Lung (tissue), 12 donors: ENCODE results near the gene VAT1. TPM values are rescaled to one million over a fixed set of nuclear protein-coding genes. Genes with fewer than 3 reads are reported as not detected.

Source experiments
- ATAC-seq: fragments of 200-7000 bp; cut with Tn5 transposase; one replicate; pipeline ENCODE4 v1.9.1; 2020; ENCODE audit warnings: moderate number of reproducible peaks; ENCODE audit not compliant: insufficient read depth, low FRiP score
- DNase-seq, 3 donors: peaks; one replicate each; pipeline ENCODE4 v3.0.0-alpha.2; 2013 to 2017
- H3K27ac ChIP-seq, 2 donors: one replicate each; pipeline ENCODE4 v1.5.1; 2013; ENCODE audit warnings: mild to moderate bottlenecking in 2 of 2, moderate library complexity in 2 of 2, control low read depth in 1 of 2, inconsistent platforms in 1 of 2, low read depth in 1 of 2, low read length in 1 of 2
- H3K27me3 ChIP-seq, 3 donors: one replicate each; pipeline ENCODE4 v1.5.1; 2013; ENCODE audit warnings: low read length in 2 of 3; ENCODE audit not compliant: control insufficient read depth in 3 of 3, insufficient read depth in 3 of 3
- H3K36me3 ChIP-seq, 4 donors: one replicate each; pipeline ENCODE4 v1.5.1; 2013; ENCODE audit warnings: low read length in 4 of 4, mild to moderate bottlenecking in 1 of 4, moderate library complexity in 1 of 4; ENCODE audit not compliant: control insufficient read depth in 4 of 4, insufficient read depth in 4 of 4
- H3K4me1 ChIP-seq, 5 donors: one replicate each; pipeline ENCODE4 v1.5.1; 2013; ENCODE audit warnings: low read length in 5 of 5, mild to moderate bottlenecking in 2 of 5, moderate library complexity in 1 of 5; ENCODE audit not compliant: control insufficient read depth in 5 of 5, insufficient read depth in 5 of 5
- H3K4me3 ChIP-seq: one replicate; pipeline ENCODE4 v1.5.1; 2013; ENCODE audit warnings: mild to moderate bottlenecking, control low read depth, moderate library complexity
- H3K9ac ChIP-seq, 2 donors: one replicate each; pipeline ENCODE4 v1.5.1; 2013; ENCODE audit warnings: low read length in 2 of 2, control low read depth in 1 of 2; ENCODE audit not compliant: insufficient read depth in 1 of 2
- H3K9me3 ChIP-seq, 4 donors: one replicate each; pipeline ENCODE4 v1.5.1; 2013; ENCODE audit warnings: low read length in 3 of 4, mild to moderate bottlenecking in 1 of 4, moderate library complexity in 1 of 4; ENCODE audit not compliant: control insufficient read depth in 4 of 4, insufficient read depth in 3 of 4
- CTCF ChIP-seq: IDR thresholded peaks from 2 replicates; pipeline ENCODE4 v1.5.1; 2012; ENCODE audit warnings: mild to moderate bottlenecking; ENCODE audit errors: control extremely low read depth, extremely low read depth
- WGBS, 2 donors: extraction: QIAGEN DNeasy Blood & Tissue Kit; methylation state at CpG; one replicate each; pipeline ENCODE4 v1.1.7; 2013; 5-methylcytosine and 5-hydroxymethylcytosine counted together
- polyA plus RNA-seq, 2 donors: library from polyadenylated mRNA; stranded (reverse); fragments of 200-250 nt; gene quantifications; one replicate each; pipeline ENCODE4 v1.2.1, GENCODE V29; 2013
- total RNA-seq, 2 donors: library from RNA; depleted of rRNA in 1 of 2; stranded (reverse); fragments of >200 nt in 1 of 2; gene quantifications; one replicate each; pipeline ENCODE4 v1.2.1, GENCODE V29; 2014 to 2021
- donor health status: control.
- donor health status: control.
- donor health status: Bipolar disorder and iron deficiency.
- donor health status: healthy.
- donor health status: DM: yes; HTN: yes; CAD: no.

The VAT1 gene
- total and polyA plus RNA-seq, 4 donors, result 62.3 to 255 (median 121) TPM

- Histone ChIP-seq H3K9me3 (no peaks in the 10 kb centered on the region), H3K27me3 (no peaks in the 10 kb centered on the region), H3K4me3 (no peak overlapping the region), H3K36me3 (no peaks in the 10 kb centered on the region), H3K4me1 (peaks cover 0 to 13% (median 0%) of the 10 kb centered on the region in 5 donors), H3K27ac (no peak overlapping the region), H3K9ac (no peak overlapping the region)
- TF ChIP-seq CTCF, result no peak
- DNase-seq (no peak), ATAC-seq (no peak)
- 93 to 96% methylated on average over 5 of the region's 5 CpGs for WGBS, 2 donors
These were observed 50.6 kb downstream of the VAT1 start for GRCh38 chr17:42971589-42971988.

GRCh38 chr17:42969001-42969581 lies 53.1 kb downstream of the VAT1 start:
- no peaks in the 10 kb centered on the region for H3K9me3 ChIP-seq
- DNase-seq, result peak; percentile 88 to 97 (median 97)
- H3K9ac ChIP-seq, result peak overlapping the region in 1 of 2 donors; percentile 52
- H3K36me3 ChIP-seq, result no peaks in the 10 kb centered on the region
- H3K27ac ChIP-seq, result no peak overlapping the region
- H3K4me3 ChIP-seq, result no peak overlapping the region
- no peak for TF ChIP-seq CTCF
- no peak for ATAC-seq
- H3K27me3 ChIP-seq, result no peaks in the 10 kb centered on the region
- H3K4me1 ChIP-seq, result peaks cover 0 to 13% (median 0%) of the 10 kb centered on the region in 5 donors
- 42 to 43% methylated on average over 5 of the region's 5 CpGs for WGBS, 2 donors

- Histone ChIP-seq H3K36me3 (no peaks in the 10 kb centered on the region), H3K9me3 (no peaks in the 10 kb centered on the region), H3K27ac (no peak overlapping the region), H3K4me3 (no peak overlapping the region), H3K4me1 (peaks cover 0 to 21% (median 5%) of the 10 kb centered on the region in 5 donors), H3K9ac (no peak overlapping the region), H3K27me3 (no peaks in the 10 kb centered on the region)
- 82 to 88% methylated on average over 1 of the region's 1 CpG for WGBS, 2 donors
- ATAC-seq (no peak), DNase-seq (no peak)
- TF ChIP-seq CTCF, result no peak
These were observed 54.3 kb downstream of the VAT1 start for GRCh38 chr17:42967925-42968324.

Other genes starting within 250 kb of the VAT1 start
- gene VPS25, start 248.9 kb downstream of the VAT1 start, total RNA-seq, result 10 to 100 TPM; 42.4 to 64.8 TPM
- 10 to 100 TPM; 45.1 to 93.7 TPM for gene VPS25, start 248.9 kb downstream of the VAT1 start, polyA plus RNA-seq
- gene WNK4, start 241.8 kb downstream of the VAT1 start, total RNA-seq, result under 1 TPM; 0.40 to 0.77 TPM
- gene WNK4, start 241.8 kb downstream of the VAT1 start, polyA plus RNA-seq, result under 1 TPM; 0.09 to 0.49 TPM
- 10 to 100 TPM; 55.7 to 69.2 TPM for gene COA3, start 223.7 kb downstream of the VAT1 start, total RNA-seq
- gene COA3, start 223.7 kb downstream of the VAT1 start, polyA plus RNA-seq, result 100 to 1,000 TPM in 1 of 2 donors, 10 to 100 TPM in 1; 84.1 to 142 TPM
- gene CNTD1, start 223.5 kb downstream of the VAT1 start, total RNA-seq, result 1 to 10 TPM in 1 of 2 donors, under 1 TPM in 1; 0.92 to 1.6 TPM
- under 1 TPM; 0.61 to 0.64 TPM for gene CNTD1, start 223.5 kb downstream of the VAT1 start, polyA plus RNA-seq
- 100 to 1,000 TPM in 1 of 2 donors, 10 to 100 TPM in 1; 87.6 to 114 TPM for gene BECN1, start 198.1 kb downstream of the VAT1 start, total RNA-seq
- gene BECN1, start 198.1 kb downstream of the VAT1 start, polyA plus RNA-seq, result 10 to 100 TPM; 33.0 to 81.6 TPM
- gene PSME3, start 189.0 kb downstream of the VAT1 start, total RNA-seq, result 100 to 1,000 TPM in 1 of 2 donors, 10 to 100 TPM in 1; 46.4 to 109 TPM
- gene PSME3, start 189.0 kb downstream of the VAT1 start, polyA plus RNA-seq, result 100 to 1,000 TPM in 1 of 2 donors, 10 to 100 TPM in 1; 34.5 to 117 TPM
- 1 to 10 TPM; 1.6 to 2.4 TPM for gene AOC2, start 177.8 kb downstream of the VAT1 start, total RNA-seq
- gene AOC2, start 177.8 kb downstream of the VAT1 start, polyA plus RNA-seq, result 1 to 10 TPM; 1.5 to 1.6 TPM
- 100 to 1,000 TPM in 1 of 2 donors, 10 to 100 TPM in 1; 82.9 to 154 TPM for gene AOC3, start 171.2 kb downstream of the VAT1 start, total RNA-seq
- 10 to 100 TPM; 50.0 to 55.6 TPM for gene AOC3, start 171.2 kb downstream of the VAT1 start, polyA plus RNA-seq
- gene G6PC1, start 121.6 kb downstream of the VAT1 start, total RNA-seq, result under 1 TPM in 1 of 2 donors, not detected in 1; 0.09 TPM
- gene G6PC1, start 121.6 kb downstream of the VAT1 start, polyA plus RNA-seq, result not detected
- 10 to 100 TPM; 27.6 to 39.8 TPM for gene AARSD1, start 57.9 kb downstream of the VAT1 start, total RNA-seq
- 10 to 100 TPM; 34.4 to 57.0 TPM for gene AARSD1, start 57.9 kb downstream of the VAT1 start, polyA plus RNA-seq
- gene PTGES3L, start 42.3 kb downstream of the VAT1 start, total RNA-seq, result 1 to 10 TPM; 1.1 to 1.8 TPM
- gene PTGES3L, start 42.3 kb downstream of the VAT1 start, polyA plus RNA-seq, result under 1 TPM; 0.43 to 0.69 TPM
- 10 to 100 TPM; 12.7 to 16.7 TPM for gene RUNDC1, start 41.8 kb downstream of the VAT1 start, total RNA-seq
- 1 to 10 TPM; 8.1 to 8.7 TPM for gene RUNDC1, start 41.8 kb downstream of the VAT1 start, polyA plus RNA-seq
- gene RPL27, start 24.0 kb downstream of the VAT1 start, total RNA-seq, result 100 to 1,000 TPM; 665 to 826 TPM
- 1,000 to 10,000 TPM; 2,343 to 3,245 TPM for gene RPL27, start 24.0 kb downstream of the VAT1 start, polyA plus RNA-seq
- gene IFI35, start 15.6 kb downstream of the VAT1 start, total RNA-seq, result 10 to 100 TPM; 18.8 to 40.6 TPM
- gene IFI35, start 15.6 kb downstream of the VAT1 start, polyA plus RNA-seq, result 10 to 100 TPM; 36.7 to 60.3 TPM
- 1 to 10 TPM in 1 of 2 donors, under 1 TPM in 1; 0.34 to 1.3 TPM for gene RND2, start 2.8 kb upstream of the VAT1 start, total RNA-seq
- gene RND2, start 2.8 kb upstream of the VAT1 start, polyA plus RNA-seq, result under 1 TPM; 0.25 to 0.51 TPM
- 10 to 100 TPM in 1 of 2 donors, 1 to 10 TPM in 1; 9.0 to 15.7 TPM for gene BRCA1, start 103.0 kb upstream of the VAT1 start, total RNA-seq
- 1 to 10 TPM; 2.0 to 3.1 TPM for gene BRCA1, start 103.0 kb upstream of the VAT1 start, polyA plus RNA-seq
- gene NBR1, start 148.8 kb upstream of the VAT1 start, total RNA-seq, result 100 to 1,000 TPM in 1 of 2 donors, 10 to 100 TPM in 1; 59.4 to 127 TPM
- gene NBR1, start 148.8 kb upstream of the VAT1 start, polyA plus RNA-seq, result 10 to 100 TPM; 25.5 to 41.3 TPM
- gene TMEM106A, start 189.5 kb upstream of the VAT1 start, total RNA-seq, result 10 to 100 TPM in 1 of 2 donors, 1 to 10 TPM in 1; 4.3 to 22.4 TPM
- 10 to 100 TPM in 1 of 2 donors, 1 to 10 TPM in 1; 6.4 to 13.5 TPM for gene TMEM106A, start 189.5 kb upstream of the VAT1 start, polyA plus RNA-seq
- gene CCDC200, start 206.2 kb upstream of the VAT1 start, total RNA-seq, result 1 to 10 TPM in 1 of 2 donors, not detected in 1; 1.4 TPM
- under 1 TPM; 0.14 to 0.31 TPM for gene CCDC200, start 206.2 kb upstream of the VAT1 start, polyA plus RNA-seq
- 1,000 to 10,000 TPM in 1 of 2 donors, not detected in 1; 5,157 TPM for gene RNU2-1, start 211.6 kb upstream of the VAT1 start, total RNA-seq
- not detected for gene RNU2-1, start 211.6 kb upstream of the VAT1 start, polyA plus RNA-seq